Stimulated activated CD8-positive, alpha-beta memory T cell treated with anti-CD3 and anti-CD28 coated beads, Interleukin-15, amount 100 ng/mL, for 48 hours (primary cell): Measurements from ENCODE around the gene RGS6.

Source experiments
- DNase-seq, 2 donors: peaks; one replicate each; pipeline ENCODE4 v3.0.0-alpha.2; 2020; ENCODE audit warnings: low read depth in 2 of 2

RGS6 gene

GRCh38 chr14:72523424-72524294 is 591.4 kb downstream of the RGS6 start:
- DNase-seq = no peak

GRCh38 chr14:72524295-72524629 is 592.0 kb downstream of the RGS6 start:
- no peak for DNase-seq

DNA sequence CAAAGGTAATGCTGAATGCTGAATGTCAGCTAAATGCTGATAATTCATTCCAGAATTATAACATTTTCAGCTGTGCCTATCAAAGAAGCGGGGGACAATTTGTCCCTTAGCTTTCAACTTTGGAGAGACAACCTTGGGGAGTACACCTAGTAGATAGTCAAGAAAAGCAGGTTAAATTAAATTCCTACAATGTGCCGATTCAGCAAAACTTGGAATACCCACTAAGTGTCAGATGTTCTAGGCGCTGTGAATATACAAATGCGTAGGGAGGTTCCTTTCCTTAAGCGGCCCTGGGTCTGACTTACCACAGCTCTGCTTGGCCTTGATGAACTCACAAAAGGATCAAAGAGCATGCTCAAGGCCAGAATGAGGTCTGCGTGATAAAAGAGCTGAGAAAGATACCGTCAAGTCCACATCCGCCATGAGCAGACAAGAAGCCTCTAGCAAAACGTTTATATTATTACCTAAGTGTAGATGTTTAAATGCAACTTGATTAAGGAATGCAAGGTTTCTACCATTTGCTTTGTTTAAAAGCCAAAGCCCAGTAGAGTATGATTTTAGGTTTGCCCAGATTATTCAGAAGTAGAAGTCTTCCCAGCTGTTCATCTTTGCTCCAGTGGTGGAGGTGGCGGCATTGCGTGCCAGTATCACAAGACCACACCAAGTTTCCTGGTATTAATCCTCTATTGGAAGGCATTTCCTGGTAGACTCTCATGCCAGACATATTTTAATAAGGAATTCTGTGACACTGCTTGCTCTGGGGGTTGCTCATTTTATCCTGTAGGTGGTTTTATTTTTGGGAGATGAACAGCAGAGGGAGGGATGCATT is 593.1 kb downstream of the RGS6 start:
- DNase-seq = no peak

GRCh38 chr14:72527591-72527990 is 595.4 kb downstream of the RGS6 start:
- DNase-seq = no peak

- DNase-seq = no peak
Observed at GRCh38 chr14:72528059-72528862, 596.0 kb downstream of the RGS6 start.

- no peak for DNase-seq
Observed at GRCh38 chr14:72528863-72529175, 596.6 kb downstream of the RGS6 start.

- DNase-seq = no peak
Observed at GRCh38 chr14:72532686-72533454, 600.6 kb downstream of the RGS6 start.

- no peak for DNase-seq
Observed at GRCh38 chr14:72535485-72535884, 603.3 kb downstream of the RGS6 start.

- no peak for DNase-seq
Observed at GRCh38 chr14:72538387-72538786, 606.2 kb downstream of the RGS6 start.

DNA sequence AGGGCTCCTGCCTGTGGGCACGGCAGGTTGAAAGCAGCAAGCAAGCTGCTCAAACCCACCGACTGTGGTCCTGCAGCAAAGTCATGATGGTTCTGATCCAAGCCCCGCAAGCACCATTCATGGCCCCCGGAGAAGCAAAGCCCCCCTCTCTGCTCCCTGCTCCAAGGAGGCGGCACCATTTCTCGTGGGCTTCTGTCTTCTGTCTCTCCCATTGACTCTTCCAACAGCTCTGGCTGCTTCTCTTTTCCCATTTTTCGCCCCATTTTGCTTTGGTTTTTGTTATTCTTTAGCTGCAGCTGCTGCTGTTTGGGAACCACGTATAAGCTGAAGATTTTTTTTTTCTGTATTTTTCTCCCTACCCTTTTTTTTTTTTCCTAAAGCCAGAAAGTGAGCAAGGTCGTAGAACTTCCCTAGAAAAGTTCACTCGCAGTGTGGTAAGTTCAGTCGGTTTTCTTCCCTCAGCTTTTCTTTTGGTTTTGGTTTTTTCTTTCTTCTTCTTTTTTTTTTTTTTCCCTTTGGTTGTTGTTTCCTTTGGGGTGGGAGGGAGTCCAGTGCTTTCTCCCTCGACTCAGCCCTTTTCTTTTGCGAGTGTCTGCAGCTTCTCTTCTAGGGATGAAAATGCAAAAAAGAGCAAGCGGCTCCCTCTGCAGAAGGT is 607.6 kb downstream of the RGS6 start:
- no peak for DNase-seq

- DNase-seq = no peak
Observed at GRCh38 chr14:72540836-72541235, 608.6 kb downstream of the RGS6 start.

DNA sequence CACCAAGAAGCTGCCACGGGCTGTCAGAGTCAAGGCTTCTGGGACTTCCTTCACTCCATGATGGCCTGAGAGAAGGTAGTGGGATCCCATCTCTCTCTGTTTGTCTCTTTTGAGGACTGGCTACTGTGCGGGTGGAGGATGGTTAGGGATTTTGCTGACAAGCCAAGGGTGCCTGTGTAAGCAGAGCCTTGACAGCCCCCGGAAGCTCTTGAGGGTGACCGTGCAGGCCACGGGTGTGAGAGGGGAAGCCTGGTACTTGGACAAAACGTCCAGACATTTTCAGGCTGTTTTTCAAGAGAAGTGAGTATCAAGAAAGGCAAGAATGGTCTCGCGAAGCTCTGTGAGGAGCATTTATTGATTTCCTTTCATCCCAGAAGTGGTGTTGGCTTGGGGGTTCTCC is 609.3 kb downstream of the RGS6 start:
- DNase-seq = no peak

DNA sequence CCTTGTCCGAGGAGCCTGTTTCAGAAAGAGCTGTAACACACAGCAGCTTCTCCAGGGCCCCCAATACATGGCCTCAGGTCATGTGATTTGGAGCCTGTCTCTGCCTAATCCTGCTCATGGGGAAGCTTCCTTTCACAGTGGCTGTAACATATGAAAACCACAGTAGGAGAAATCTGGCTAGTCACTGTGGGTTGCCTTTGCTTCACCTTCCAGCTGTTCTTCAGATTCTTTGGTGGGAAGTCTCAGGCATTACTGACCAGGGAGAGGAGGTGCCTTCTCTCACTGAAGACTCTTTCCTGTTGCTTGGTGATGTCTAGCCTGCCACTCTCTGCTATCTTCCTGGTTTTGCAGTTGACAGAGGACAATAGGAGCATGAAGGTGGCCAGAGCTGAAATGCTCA is 611.1 kb downstream of the RGS6 start:
- DNase-seq = no peak

- no peak for DNase-seq
Observed at GRCh38 chr14:72544615-72545387, 612.6 kb downstream of the RGS6 start.

GRCh38 chr14:72545411-72546311 is 613.4 kb downstream of the RGS6 start:
- DNase-seq = no peak

- DNase-seq = no peak
Observed at GRCh38 chr14:72546344-72547016, 614.3 kb downstream of the RGS6 start.

- no peak for DNase-seq
Observed at GRCh38 chr14:72547999-72548398, 615.8 kb downstream of the RGS6 start.

DNA sequence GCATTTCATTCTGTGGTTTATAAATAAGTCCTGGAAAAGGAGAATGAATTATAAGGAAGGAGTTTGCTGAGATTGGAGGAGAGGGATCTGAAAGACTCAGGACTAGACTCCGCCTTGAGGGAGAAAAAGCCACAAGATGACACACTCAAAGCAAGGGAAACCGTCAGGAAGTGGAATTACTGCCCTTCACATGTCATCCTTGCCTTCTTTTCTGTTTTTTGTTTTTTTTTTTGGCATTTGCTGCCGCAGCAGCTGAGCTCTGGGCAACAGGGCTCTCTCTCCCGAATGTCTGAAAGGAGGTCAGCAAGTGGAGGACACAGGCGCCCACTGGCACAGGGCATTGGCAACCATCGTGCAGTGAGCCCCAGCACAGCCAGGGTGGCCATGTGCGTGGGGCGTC is 616.8 kb downstream of the RGS6 start:
- no peak for DNase-seq

- DNase-seq = no peak
Observed at GRCh38 chr14:72549854-72550253, 617.6 kb downstream of the RGS6 start.
